ENCODE measurements around the gene CLCN7.
"Not testable (repeated sequence)": the region's sequence is repeated elsewhere in the genome, so short reads cannot be mapped to it uniquely, and the experiment has no call there.

CLCN7 gene

GRCh38 chr16:1485847-1486496 lies 11.1 kb upstream of the CLCN7 start:
- DNase-seq = no peak

GRCh38 chr16:1481906-1482835 lies 7.3 kb upstream of the CLCN7 start:
- no peak for DNase-seq

DNA sequence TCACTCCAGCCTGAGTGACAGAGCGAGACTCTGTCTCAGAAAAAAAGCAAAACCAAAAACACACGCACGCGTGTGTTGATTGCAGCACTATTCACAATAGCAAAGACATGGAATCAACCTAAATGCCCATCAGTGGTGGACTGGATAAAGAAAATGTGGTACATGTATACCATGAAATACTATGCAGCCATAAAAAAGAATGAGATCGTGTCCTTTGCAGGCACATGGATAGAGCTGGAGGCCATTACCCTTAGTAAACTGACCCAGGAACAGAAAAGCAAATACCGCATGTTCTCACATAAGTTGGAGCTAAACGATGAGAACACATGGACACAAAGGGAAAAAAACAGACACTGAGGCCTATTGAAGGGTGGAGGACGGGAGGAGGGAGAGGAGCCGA lies 4.1 kb upstream of the CLCN7 start:
- not testable (repeated sequence) for DNase-seq

DNA sequence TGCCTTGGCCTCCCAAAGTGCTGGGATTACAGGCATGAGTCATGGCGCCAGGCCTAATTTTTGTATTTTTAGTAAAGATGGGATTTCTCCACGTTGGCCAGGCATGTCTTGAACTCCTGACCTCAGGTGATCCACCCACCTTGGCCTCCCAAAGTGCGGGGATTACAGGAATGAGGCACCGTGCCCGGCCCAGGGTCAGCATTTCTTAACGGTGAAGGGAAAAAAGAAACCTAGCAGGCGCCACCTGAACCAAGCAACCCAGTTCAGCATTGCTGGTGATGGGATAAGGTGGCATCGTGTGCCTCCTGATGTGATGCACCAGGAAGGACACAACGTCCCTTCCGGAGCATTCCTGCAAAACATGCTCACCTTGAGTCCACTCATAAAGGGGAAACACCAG lies 2.2 kb upstream of the CLCN7 start:
- no peak for DNase-seq

DNA sequence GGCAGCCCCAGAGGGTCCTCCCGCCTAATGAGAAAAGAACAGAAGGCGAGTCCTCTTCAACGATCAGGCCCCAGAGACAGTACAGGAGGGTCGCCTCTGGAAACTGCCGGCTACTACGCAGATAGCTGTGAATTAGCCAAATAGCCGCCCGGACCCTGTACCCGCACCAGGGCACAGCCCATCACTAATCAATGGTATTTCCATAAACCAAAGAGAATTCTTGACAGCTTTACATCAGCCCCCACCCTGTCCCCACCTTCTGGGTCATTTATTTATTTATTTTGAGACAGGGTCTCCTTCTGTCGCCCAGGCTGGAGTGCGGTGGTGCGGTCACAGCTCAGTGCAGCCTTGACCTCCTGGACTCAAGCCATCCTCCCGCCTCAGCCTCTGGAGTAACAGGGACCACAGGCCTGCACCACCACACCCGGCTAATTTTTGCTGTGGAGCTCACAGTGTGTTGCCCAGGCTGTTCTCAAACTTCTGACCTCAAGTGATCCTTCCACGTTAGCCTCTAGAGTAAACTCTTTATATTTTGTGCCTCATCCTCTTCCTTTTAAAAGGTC lies 805 bp upstream of the CLCN7 start:
- DNase-seq = no peak

- DNase-seq = no peak
Observed at GRCh38 chr16:1474082-1474795, 589 bp downstream of the CLCN7 start.

DNA sequence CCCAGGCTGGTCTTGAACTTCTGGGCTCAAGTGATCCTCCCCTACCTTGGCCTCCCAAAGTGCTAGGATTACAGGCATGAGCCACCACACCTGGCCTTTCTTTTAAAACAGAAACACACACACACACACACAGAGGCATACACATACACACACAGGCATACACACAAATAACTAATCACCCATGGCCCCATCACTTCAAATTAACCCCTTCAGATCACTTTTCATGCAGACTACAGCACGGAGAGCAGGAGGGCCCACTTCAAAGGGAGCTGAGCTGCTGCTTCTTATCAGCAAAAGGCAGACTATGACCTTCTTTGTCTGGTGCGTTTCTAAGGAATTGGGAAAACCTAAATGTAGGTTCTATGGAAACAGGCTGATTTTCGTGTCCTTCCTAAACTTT lies 1.9 kb downstream of the CLCN7 start:
- no peak for DNase-seq

GRCh38 chr16:1471569-1472194 lies 3.1 kb downstream of the CLCN7 start:
- no peak for DNase-seq

- DNase-seq = no peak
Observed at GRCh38 chr16:1470481-1471251, 4.2 kb downstream of the CLCN7 start.

- no peak for DNase-seq
Observed at GRCh38 chr16:1469693-1470201, 5.1 kb downstream of the CLCN7 start.

GRCh38 chr16:1469141-1469540 lies 5.7 kb downstream of the CLCN7 start:
- not testable (repeated sequence) for DNase-seq

DNA sequence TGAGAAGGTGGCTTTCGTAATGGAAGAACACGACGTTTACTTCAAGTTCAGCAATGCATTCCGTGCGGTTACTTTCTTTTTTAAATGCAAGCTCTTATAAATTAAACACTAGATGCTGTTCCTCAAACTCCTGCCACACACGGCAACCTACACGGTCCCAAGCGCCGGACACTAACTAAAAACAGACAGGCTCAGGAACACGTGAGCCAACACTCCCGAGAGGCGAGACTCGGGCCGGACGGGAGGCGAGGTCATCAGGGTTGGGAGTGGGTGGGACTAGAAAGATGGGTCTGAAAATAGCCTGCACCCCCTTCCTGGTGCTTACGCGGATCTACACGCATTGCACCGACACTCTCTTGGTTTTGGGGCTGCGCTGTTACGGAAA lies 6.4 kb downstream of the CLCN7 start:
- no peak for DNase-seq

- no peak for DNase-seq
Observed at GRCh38 chr16:1466968-1467521, 7.8 kb downstream of the CLCN7 start.

GRCh38 chr16:1466054-1466453 lies 8.8 kb downstream of the CLCN7 start:
- no peak for DNase-seq

GRCh38 chr16:1465567-1465915 lies 9.3 kb downstream of the CLCN7 start:
- no peak for DNase-seq

GRCh38 chr16:1464894-1465566 lies 9.8 kb downstream of the CLCN7 start:
- no peak for DNase-seq

GRCh38 chr16:1464196-1464893 lies 10.5 kb downstream of the CLCN7 start:
- DNase-seq = no peak

DNA sequence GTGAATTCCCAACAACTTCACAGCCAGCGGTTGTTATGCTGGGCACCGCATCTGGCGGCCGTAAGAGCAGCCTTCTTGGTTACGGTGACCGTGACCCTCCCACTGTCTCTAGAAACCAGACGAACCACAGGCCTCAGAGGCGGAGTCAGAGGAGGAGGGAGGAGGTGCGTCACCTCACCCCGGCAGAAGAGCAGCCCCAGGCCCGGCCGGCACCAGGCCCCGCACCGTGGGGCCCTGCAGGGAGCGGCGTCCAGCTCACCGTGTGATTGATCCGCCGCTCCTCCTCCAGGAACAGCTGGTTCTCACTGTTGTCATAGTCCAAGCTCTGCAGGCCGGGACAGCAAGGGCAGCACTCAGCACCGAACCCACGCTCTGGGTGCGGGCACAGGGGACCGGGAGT lies 13.7 kb downstream of the CLCN7 start:
- no peak for DNase-seq

DNA sequence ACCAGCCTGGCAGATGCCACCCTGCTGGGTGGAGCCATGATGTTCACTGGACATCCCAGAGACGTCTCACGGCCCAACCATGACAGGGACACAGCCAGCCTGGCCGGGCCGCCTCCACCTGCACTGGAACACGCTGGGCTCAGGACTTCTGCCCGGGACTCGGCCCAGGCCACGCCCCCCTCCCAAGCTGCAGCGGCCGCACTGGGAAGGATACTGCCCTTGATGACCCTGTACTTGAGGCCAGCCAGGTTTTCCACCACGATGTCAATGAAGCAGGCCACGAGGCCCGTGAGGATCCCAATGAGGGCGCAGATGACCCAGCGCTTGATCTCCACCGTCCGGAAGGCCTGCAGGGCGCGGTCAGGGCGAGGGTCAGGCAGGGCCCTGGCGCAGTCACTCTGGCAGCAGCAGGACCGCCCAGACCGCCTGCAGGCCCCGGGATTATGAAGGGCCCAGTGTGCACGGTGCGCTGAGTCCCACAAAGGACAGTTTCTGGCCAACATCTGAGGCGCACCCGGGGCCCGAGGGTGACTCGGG lies 14.2 kb downstream of the CLCN7 start:
- DNase-seq = no peak

DNA sequence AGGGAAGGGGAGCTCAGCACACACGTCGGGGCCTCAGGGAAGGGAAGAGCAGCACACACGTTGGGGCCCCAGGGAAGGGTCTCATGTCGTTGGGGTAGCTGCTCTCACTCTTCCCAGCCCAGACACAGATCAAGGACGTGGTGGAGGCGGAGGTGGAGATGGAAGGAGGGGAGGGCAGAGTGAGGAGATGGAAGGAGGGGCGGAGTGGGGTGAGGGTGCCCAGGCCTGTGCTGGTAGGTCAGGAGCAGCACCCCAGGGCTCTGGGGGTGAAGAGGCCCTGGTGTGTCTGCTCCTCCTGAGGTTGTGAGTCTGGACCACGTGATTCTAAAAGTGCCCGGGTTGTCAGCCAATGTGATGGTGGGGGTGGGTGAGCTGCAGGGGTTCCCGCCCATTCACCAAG lies 14.9 kb downstream of the CLCN7 start:
- no peak for DNase-seq

Measured in SHP77 treated with DMSO at 0.1 percent for 48 hours (cell line).